HCT116 (cell line): Measurements from ENCODE around the gene GORASP1. TPM values are rescaled to one million over a fixed set of nuclear protein-coding genes. Genes with fewer than 3 reads are reported as not detected.

Experiments
- ATAC-seq: fragments of 200-7000 bp; cut with Tn5 transposase; 2 replicates; pipeline ENCODE4 v1.9.1; 2020; ENCODE audit warnings: mild to moderate bottlenecking, moderate library complexity
- BruUV-seq: library from RNA; stranded (reverse); fragments of 400-500 nt; replicated peaks from 2 replicates; lab custom pipeline; 2021; lab: Mats Ljungman, UMichigan
- CTCF ChIA-PET: fragments of 300-600 bp; sonication (Branson Sonifier 250); formaldehyde crosslinking; loops from one replicate; lab custom pipeline; 2021; ENCODE audit warnings: antibody characterized with exemption; lab: Charles Lee
- POLR2A ChIA-PET: fragments of 300-600, 350-600 bp; sonication (Branson Sonifier 250); formaldehyde crosslinking; loops from one replicate; lab custom pipeline; 2021; ENCODE audit warnings: antibody characterized with exemption; lab: Charles Lee
- RAD21 ChIA-PET, 2 experiments: fragments of 300-600 bp; sonication (Branson Sonifier 250); formaldehyde crosslinking; loops; one replicate each; lab custom pipeline; 2023; ENCODE audit warnings: low total read pairs in 2 of 2; ENCODE audit not compliant: uncharacterized antibody in 2 of 2, unreplicated experiment in 2 of 2, low non-redundant PET in 1 of 2; lab: Charles Lee
- DNase-seq: peaks from one replicate; pipeline ENCODE4 v3.0.0-alpha.2; 2010; ENCODE audit warnings: low read depth, low spot score
- H2AFZ ChIP-seq: fragments of 200-600 bp; shearing (Covaris generic), sonication (generic); 2 replicates; pipeline ENCODE4 v1.6.1; 2017; ENCODE audit warnings: low read depth, mixed run types, mixed read lengths, antibody characterized with exemption, low read length; ENCODE audit not compliant: poor library complexity, severe bottlenecking
- H3K27ac ChIP-seq: 2 replicates; pipeline ENCODE4 v1.5.1; 2012; ENCODE audit warnings: low read depth, low read length
- H3K27me3 ChIP-seq: fragments of 200-600 bp; sonication (generic); 2 replicates; pipeline ENCODE4 v1.6.1; 2016; ENCODE audit warnings: mixed run types, low read length, mixed read lengths; ENCODE audit not compliant: insufficient read depth
- H3K36me3 ChIP-seq, 2 experiments: fragments of 200-500 bp in 1 of 2; fragments of 200-600 bp in 1 of 2; sonication (Bioruptor generic) in 1 of 2; sonication (generic) in 1 of 2; 2 replicates each; pipeline versions ENCODE4 v1.5.1 to v1.6.1; 2014 to 2016; ENCODE audit warnings: low read length in 2 of 2, inconsistent platforms in 1 of 2, mixed read lengths in 1 of 2, mixed run types in 1 of 2; ENCODE audit not compliant: insufficient read depth in 2 of 2, control insufficient read depth in 1 of 2
- H3K4me1 ChIP-seq, 2 experiments: fragments of 200-600 bp in 1 of 2; sonication (generic) in 1 of 2; 2 replicates each; pipeline versions ENCODE4 v1.5.1 to v1.6.1; 2012 to 2017; ENCODE audit warnings: low read length in 2 of 2, inconsistent platforms in 1 of 2, mild to moderate bottlenecking in 1 of 2, mixed read lengths in 1 of 2, mixed run types in 1 of 2, moderate library complexity in 1 of 2; ENCODE audit not compliant: insufficient read depth in 2 of 2, control insufficient read depth in 1 of 2
- H3K4me2 ChIP-seq: fragments of 200-600 bp; sonication (generic); 2 replicates; pipeline ENCODE4 v1.6.1; 2017; ENCODE audit warnings: mixed run types, low read length, mixed read lengths
- H3K4me3 ChIP-seq, 2 experiments: fragments of 200-600 bp in 1 of 2; sonication (generic) in 1 of 2; replicated peaks in 1 of 2; 2 replicates each; pipeline ENCODE4 v1.5.1; 2011 to 2016; ENCODE audit warnings: low read length in 2 of 2, control low read depth in 1 of 2, low read depth in 1 of 2, mild to moderate bottlenecking in 1 of 2, mixed read lengths in 1 of 2, mixed run types in 1 of 2
- H3K79me2 ChIP-seq: fragments of 200-600 bp; sonication (generic); 2 replicates; pipeline ENCODE4 v1.6.1; 2017; ENCODE audit warnings: mild to moderate bottlenecking, mixed run types, low read length, moderate library complexity, mixed read lengths; ENCODE audit not compliant: insufficient read depth
- H3K9ac ChIP-seq: fragments of 200-600 bp; sonication (generic); 2 replicates; pipeline ENCODE4 v1.6.1; 2016; ENCODE audit warnings: low read length, mixed read lengths
- H3K9me2 ChIP-seq: fragments of 200-600 bp; sonication (generic), shearing (Covaris generic); 2 replicates; pipeline ENCODE4 v1.6.1; 2017; ENCODE audit warnings: mixed run types, mild to moderate bottlenecking, moderate library complexity; ENCODE audit not compliant: insufficient read depth
- H3K9me3 ChIP-seq, 2 experiments: fragments of 200-500 bp in 1 of 2; fragments of 200-600 bp in 1 of 2; sonication (Bioruptor generic) in 1 of 2; sonication (generic) in 1 of 2; 2 replicates each; pipeline ENCODE4 v1.6.1; 2014 to 2017; ENCODE audit warnings: low read length in 2 of 2, mixed read lengths in 2 of 2, inconsistent platforms in 1 of 2, low read depth in 1 of 2, mild to moderate bottlenecking in 1 of 2, mixed run types in 1 of 2, moderate library complexity in 1 of 2; ENCODE audit not compliant: control insufficient read depth in 1 of 2, insufficient read depth in 1 of 2
- H4K20me1 ChIP-seq: fragments of 200-600 bp; sonication (generic), shearing (Covaris generic); 2 replicates; pipeline ENCODE4 v1.6.1; 2017; ENCODE audit warnings: mixed run types, mild to moderate bottlenecking, moderate library complexity; ENCODE audit not compliant: insufficient read depth
- ELF1 ChIP-seq: IDR thresholded peaks from 2 replicates; pipeline ENCODE4 v1.6.1; 2012; ENCODE audit warnings: low read depth, borderline replicate concordance
- EZH2 ChIP-seq: fragments of 200-600 bp; sonication (generic); IDR thresholded peaks from 2 replicates; pipeline ENCODE4 v1.6.1; 2017; ENCODE audit warnings: antibody characterized with exemption, mixed run types
- FOSL1 ChIP-seq: IDR thresholded peaks from 2 replicates; pipeline ENCODE4 v1.6.1; 2012; ENCODE audit warnings: low read depth
- SIN3A ChIP-seq: IDR thresholded peaks from 2 replicates; pipeline ENCODE4 v1.6.1; 2012; ENCODE audit warnings: low read depth
- SP1 ChIP-seq: IDR thresholded peaks from 2 replicates; pipeline ENCODE4 v1.6.1; 2012; ENCODE audit warnings: low read depth
- TCF7L2 ChIP-seq: IDR thresholded peaks from 2 replicates; pipeline ENCODE4 v1.7.0; 2011; ENCODE audit warnings: borderline replicate concordance, inconsistent platforms; ENCODE audit not compliant: insufficient read depth, insufficient read length; ENCODE audit errors: extremely low read depth
- YY1 ChIP-seq: IDR thresholded peaks from 2 replicates; pipeline ENCODE4 v1.6.1; 2011; ENCODE audit warnings: low read length, low read depth, moderate library complexity, mild to moderate bottlenecking; ENCODE audit not compliant: insufficient replicate concordance; ENCODE audit errors: extremely low read depth
- ZFX ChIP-seq: fragments of 450-650 bp; IDR thresholded peaks from 2 replicates; pipeline ENCODE4 v1.6.1; 2017
- intact Hi-C: fragments of 100-400 bp; cut with micrococcal nuclease; formaldehyde crosslinking; loops from 2 replicates; pipeline ENCODE4 v1.10.0; 2022
- total RNA-seq: library from RNA; stranded (reverse); gene quantifications from one replicate; pipeline ENCODE4 v1.2.1, GENCODE V29; 2021; ENCODE audit not compliant: unreplicated experiment
- TF ChIP-seq, protein P1 (sequence below), 3 experiments: fragments of 200-600 bp in 1 of 3; sonication (generic) in 1 of 3; IDR thresholded peaks in 2 of 3; conservative IDR thresholded peaks in 1 of 3; 2 replicates each; pipeline ENCODE4 v1.5.1; 2012 to 2017; ENCODE audit warnings: low read depth in 2 of 3, low read length in 2 of 3, antibody characterized with exemption in 1 of 3, borderline replicate concordance in 1 of 3, control low read depth in 1 of 3, mild to moderate bottlenecking in 1 of 3, mixed read lengths in 1 of 3, mixed run types in 1 of 3, moderate library complexity in 1 of 3; ENCODE audit not compliant: insufficient read depth in 1 of 3
- TF ChIP-seq, protein P2 (sequence below): IDR thresholded peaks from 2 replicates; pipeline ENCODE4 v1.6.1; 2012; ENCODE audit warnings: low read depth
- TF ChIP-seq, protein P3 (sequence below): IDR thresholded peaks from 2 replicates; pipeline ENCODE4 v1.6.1; 2012
- TF ChIP-seq, protein P4 (sequence below): IDR thresholded peaks from 2 replicates; pipeline ENCODE4 v1.6.1; 2012
- TF ChIP-seq, protein P5 (sequence below): IDR thresholded peaks from 2 replicates; pipeline ENCODE4 v1.6.1; 2011; ENCODE audit warnings: mild to moderate bottlenecking, low read length, moderate library complexity; ENCODE audit not compliant: insufficient replicate concordance; ENCODE audit errors: extremely low read depth

Gene GORASP1
- total RNA-seq, 1 experiment from 2014 or later: 38.8 TPM

DNA sequence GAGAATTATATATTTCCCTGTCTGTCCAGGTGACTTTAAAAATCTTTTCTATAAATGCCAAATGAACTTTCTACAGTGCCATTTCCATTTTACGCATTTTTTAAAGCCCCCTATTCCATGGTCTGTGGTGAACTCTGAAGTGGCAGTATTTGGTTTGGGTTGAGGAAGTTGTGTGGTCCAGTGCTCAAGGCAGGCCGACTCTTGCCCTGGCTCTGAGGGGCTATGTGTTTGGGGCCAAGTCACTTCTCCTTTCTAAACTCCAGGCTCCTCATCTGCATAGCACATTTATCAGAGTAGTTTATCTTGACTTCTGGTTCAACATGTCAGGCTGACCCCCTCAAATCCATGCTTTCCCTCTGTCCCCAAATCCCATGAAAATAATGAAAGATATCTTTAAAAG, 14.2 kb upstream of the GORASP1 start:
- no peak overlapping the region for H3K4me2 ChIP-seq
- no peak overlapping the region for H3K27ac ChIP-seq
- H3K4me3 ChIP-seq: no peak overlapping the region
- H3K79me2 ChIP-seq: no peaks in the 10 kb centered on the region
- no peaks in the 10 kb centered on the region for H3K36me3 ChIP-seq
- CTCF ChIA-PET: no interaction called here
- no TSS peak for BruUV-seq
- no peaks in the 10 kb centered on the region for H3K9me2 ChIP-seq
- H3K27me3 ChIP-seq: no peaks in the 10 kb centered on the region
- RAD21 ChIA-PET: no interaction called here
- no peak overlapping the region for H2AFZ ChIP-seq
- H3K9ac ChIP-seq: no peak overlapping the region
- no peak for DNase-seq
- ATAC-seq: no peak
- POLR2A ChIA-PET: no interaction called here
- intact Hi-C loops: no loop called here
- H3K9me3 ChIP-seq: no peaks in the 10 kb centered on the region
- H4K20me1 ChIP-seq: no peaks in the 10 kb centered on the region
- H3K4me1 ChIP-seq: peaks cover 19 to 21% of the 10 kb centered on the region in 2 experiments
- TF ChIP-seq ZFX: no peak
- no peak for TF ChIP-seq ELF1
- TF ChIP-seq, protein P1, sequence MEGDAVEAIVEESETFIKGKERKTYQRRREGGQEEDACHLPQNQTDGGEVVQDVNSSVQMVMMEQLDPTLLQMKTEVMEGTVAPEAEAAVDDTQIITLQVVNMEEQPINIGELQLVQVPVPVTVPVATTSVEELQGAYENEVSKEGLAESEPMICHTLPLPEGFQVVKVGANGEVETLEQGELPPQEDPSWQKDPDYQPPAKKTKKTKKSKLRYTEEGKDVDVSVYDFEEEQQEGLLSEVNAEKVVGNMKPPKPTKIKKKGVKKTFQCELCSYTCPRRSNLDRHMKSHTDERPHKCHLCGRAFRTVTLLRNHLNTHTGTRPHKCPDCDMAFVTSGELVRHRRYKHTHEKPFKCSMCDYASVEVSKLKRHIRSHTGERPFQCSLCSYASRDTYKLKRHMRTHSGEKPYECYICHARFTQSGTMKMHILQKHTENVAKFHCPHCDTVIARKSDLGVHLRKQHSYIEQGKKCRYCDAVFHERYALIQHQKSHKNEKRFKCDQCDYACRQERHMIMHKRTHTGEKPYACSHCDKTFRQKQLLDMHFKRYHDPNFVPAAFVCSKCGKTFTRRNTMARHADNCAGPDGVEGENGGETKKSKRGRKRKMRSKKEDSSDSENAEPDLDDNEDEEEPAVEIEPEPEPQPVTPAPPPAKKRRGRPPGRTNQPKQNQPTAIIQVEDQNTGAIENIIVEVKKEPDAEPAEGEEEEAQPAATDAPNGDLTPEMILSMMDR (IDR thresholded peaks at IDR 0.05 in 2 of 3, conservative IDR thresholded peaks at IDR 0.05 in 1 of 3; ENCODE audit: borderline replicate concordance in 1 of 3, insufficient read depth in 1 of 3, low read depth in 2 of 3, low read length in 2 of 3): no peak
- no peak for TF ChIP-seq YY1
- TF ChIP-seq EZH2: no peak
- TF ChIP-seq, protein P2, sequence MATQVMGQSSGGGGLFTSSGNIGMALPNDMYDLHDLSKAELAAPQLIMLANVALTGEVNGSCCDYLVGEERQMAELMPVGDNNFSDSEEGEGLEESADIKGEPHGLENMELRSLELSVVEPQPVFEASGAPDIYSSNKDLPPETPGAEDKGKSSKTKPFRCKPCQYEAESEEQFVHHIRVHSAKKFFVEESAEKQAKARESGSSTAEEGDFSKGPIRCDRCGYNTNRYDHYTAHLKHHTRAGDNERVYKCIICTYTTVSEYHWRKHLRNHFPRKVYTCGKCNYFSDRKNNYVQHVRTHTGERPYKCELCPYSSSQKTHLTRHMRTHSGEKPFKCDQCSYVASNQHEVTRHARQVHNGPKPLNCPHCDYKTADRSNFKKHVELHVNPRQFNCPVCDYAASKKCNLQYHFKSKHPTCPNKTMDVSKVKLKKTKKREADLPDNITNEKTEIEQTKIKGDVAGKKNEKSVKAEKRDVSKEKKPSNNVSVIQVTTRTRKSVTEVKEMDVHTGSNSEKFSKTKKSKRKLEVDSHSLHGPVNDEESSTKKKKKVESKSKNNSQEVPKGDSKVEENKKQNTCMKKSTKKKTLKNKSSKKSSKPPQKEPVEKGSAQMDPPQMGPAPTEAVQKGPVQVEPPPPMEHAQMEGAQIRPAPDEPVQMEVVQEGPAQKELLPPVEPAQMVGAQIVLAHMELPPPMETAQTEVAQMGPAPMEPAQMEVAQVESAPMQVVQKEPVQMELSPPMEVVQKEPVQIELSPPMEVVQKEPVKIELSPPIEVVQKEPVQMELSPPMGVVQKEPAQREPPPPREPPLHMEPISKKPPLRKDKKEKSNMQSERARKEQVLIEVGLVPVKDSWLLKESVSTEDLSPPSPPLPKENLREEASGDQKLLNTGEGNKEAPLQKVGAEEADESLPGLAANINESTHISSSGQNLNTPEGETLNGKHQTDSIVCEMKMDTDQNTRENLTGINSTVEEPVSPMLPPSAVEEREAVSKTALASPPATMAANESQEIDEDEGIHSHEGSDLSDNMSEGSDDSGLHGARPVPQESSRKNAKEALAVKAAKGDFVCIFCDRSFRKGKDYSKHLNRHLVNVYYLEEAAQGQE: no peak
- TF ChIP-seq, protein P3, sequence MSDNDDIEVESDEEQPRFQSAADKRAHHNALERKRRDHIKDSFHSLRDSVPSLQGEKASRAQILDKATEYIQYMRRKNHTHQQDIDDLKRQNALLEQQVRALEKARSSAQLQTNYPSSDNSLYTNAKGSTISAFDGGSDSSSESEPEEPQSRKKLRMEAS: no peak
- no peak for TF ChIP-seq TCF7L2
- TF ChIP-seq, protein P4, sequence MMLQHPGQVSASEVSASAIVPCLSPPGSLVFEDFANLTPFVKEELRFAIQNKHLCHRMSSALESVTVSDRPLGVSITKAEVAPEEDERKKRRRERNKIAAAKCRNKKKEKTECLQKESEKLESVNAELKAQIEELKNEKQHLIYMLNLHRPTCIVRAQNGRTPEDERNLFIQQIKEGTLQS: no peak
- no peak for TF ChIP-seq SIN3A
- no peak for TF ChIP-seq FOSL1
- TF ChIP-seq, protein P5, sequence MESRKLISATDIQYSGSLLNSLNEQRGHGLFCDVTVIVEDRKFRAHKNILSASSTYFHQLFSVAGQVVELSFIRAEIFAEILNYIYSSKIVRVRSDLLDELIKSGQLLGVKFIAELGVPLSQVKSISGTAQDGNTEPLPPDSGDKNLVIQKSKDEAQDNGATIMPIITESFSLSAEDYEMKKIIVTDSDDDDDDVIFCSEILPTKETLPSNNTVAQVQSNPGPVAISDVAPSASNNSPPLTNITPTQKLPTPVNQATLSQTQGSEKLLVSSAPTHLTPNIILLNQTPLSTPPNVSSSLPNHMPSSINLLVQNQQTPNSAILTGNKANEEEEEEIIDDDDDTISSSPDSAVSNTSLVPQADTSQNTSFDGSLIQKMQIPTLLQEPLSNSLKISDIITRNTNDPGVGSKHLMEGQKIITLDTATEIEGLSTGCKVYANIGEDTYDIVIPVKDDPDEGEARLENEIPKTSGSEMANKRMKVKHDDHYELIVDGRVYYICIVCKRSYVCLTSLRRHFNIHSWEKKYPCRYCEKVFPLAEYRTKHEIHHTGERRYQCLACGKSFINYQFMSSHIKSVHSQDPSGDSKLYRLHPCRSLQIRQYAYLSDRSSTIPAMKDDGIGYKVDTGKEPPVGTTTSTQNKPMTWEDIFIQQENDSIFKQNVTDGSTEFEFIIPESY: no peak
- TF ChIP-seq SP1: no peak
- TF ChIP-seq, all 23 proteins: peak for 0
